ENCODE data around the gene ZMYND8.
"Not testable (repeated sequence)": the region's sequence is repeated elsewhere in the genome, so short reads cannot be mapped to it uniquely, and the experiment has no call there.

The ZMYND8 gene

DNA sequence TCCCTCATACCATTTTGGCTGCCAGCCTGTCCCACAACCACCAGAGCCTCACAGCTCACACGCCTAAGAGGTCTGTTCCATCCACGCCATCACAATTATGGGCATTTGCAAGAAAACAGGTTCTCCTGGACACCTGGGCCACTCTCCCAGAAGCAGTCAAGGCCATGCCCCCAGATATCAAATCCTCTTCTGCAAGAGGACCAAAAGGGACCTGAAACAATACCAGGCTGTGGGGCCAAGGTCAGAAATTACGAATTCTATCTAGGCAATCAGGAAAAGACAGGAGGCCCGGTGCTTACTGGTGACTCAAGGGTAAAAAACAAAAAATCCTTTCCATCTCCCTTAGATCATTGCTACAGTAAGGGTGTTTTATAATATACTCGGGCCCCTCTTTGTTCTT lies 69.8 kb downstream of the ZMYND8 start:
- DNase-seq (ENCODE audit: low read depth in 2 of 2): no peak

- no peak for DNase-seq (ENCODE audit: low read depth in 2 of 2)
Observed at GRCh38 chr20:47285189-47285588, 71.3 kb downstream of the ZMYND8 start.

GRCh38 chr20:47284373-47284772 lies 72.1 kb downstream of the ZMYND8 start:
- no peak for DNase-seq (ENCODE audit: low read depth in 2 of 2)

DNA sequence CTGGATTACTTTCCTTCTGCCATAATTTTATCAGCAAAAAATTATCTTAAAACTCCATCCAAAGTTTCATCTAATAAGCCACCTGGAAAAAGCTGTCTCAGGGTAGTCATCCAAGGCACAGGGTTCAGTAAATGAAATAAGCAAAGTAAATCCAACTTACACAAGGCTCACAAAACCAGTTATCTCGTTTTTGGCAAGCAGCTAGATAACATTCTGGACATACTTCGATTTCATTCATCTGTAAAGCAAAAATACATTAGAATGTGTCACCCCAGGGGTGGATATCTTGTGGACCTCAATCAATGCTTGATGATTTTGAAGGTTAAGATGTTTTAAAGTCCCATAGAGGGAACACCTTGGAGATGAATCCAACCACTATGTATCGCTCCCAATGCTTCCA lies 73.1 kb downstream of the ZMYND8 start:
- no peak for DNase-seq (ENCODE audit: low read depth in 2 of 2)

- DNase-seq (ENCODE audit: low read depth in 2 of 2): no peak
Observed at GRCh38 chr20:47282864-47283263, 73.6 kb downstream of the ZMYND8 start.

DNA sequence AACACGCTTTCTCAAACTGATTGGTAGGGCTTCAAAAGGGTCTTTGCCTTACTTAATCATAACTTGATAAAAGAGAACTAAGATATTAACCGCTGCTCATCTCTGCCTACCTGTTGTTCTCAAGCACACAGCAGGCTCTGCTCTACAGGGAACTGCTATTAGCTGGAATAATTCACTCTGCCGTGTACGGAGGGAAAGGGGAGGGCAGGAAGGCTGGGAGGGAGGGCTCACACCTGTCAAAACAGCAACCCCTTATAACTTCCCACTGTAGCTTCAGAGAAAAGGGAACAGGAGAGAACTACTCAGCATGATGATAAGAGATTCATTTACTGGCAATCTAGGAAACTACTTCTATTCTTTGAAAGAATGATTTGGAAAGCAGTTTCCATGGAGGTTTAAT lies 75.1 kb downstream of the ZMYND8 start:
- DNase-seq (ENCODE audit: low read depth in 2 of 2): no peak

DNA sequence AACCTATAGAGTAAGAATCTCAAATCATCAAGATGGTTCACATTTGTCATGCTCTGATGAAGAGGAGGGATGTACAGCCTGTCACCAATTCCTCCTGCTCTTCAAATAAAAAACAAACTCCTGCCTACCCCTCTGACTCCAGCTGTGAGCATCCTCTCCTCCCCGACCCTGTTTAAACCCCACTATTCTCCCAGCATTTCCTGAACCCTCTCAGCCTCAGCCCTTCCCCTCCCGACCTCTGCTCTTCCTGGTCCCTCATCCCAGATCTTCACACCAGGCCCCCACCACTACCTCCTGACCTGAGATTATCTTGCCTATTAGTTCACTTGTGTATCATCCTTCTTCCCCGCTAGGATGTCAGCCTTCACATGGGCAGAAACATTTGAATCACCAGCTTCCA lies 75.8 kb downstream of the ZMYND8 start:
- DNase-seq (ENCODE audit: low read depth in 2 of 2): no peak

- no peak for DNase-seq (ENCODE audit: low read depth in 2 of 2)
Observed at GRCh38 chr20:47280228-47280627, 76.3 kb downstream of the ZMYND8 start.

GRCh38 chr20:47278907-47279348 lies 77.6 kb downstream of the ZMYND8 start:
- no peak for DNase-seq (ENCODE audit: low read depth in 2 of 2)

- not testable (repeated sequence) for DNase-seq (ENCODE audit: low read depth in 2 of 2)
Observed at GRCh38 chr20:47277535-47277872, 79.0 kb downstream of the ZMYND8 start.

DNA sequence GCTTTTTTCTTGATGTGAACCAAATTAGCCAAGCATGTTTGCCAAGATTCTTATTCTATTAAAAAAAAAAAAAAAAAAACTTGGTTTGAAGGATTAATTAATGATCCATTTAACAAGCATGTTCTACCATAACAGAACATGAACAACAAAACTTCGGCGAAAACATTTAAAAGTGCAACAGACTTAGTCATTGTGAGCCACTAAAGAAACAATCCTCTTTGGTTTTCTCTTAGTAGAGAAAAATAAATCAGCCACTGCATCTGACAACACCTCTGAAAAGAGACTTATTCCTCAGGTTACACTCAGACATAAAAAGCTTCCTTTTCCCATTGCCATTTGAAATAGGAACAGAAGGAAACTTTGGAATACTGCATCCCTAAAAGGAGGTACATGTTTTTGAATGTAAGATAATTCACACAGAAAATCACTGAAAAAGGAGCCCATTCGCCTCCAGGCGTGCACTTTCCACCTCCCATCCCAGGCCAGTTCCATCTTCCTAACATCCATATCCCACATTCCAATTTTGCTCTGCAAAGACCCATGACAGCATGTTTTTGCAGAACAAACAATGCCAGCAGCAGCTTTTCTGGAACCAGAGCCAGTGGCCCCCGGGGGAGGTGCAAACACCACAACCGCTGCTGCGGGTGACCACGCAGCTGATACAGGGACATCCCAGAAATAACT lies 79.5 kb downstream of the ZMYND8 start:
- no peak for DNase-seq (ENCODE audit: low read depth in 2 of 2)

GRCh38 chr20:47276251-47276650 lies 80.2 kb downstream of the ZMYND8 start:
- DNase-seq (ENCODE audit: low read depth in 2 of 2): no peak

GRCh38 chr20:47275548-47275947 lies 81.0 kb downstream of the ZMYND8 start:
- DNase-seq (ENCODE audit: low read depth in 2 of 2): no peak

DNA sequence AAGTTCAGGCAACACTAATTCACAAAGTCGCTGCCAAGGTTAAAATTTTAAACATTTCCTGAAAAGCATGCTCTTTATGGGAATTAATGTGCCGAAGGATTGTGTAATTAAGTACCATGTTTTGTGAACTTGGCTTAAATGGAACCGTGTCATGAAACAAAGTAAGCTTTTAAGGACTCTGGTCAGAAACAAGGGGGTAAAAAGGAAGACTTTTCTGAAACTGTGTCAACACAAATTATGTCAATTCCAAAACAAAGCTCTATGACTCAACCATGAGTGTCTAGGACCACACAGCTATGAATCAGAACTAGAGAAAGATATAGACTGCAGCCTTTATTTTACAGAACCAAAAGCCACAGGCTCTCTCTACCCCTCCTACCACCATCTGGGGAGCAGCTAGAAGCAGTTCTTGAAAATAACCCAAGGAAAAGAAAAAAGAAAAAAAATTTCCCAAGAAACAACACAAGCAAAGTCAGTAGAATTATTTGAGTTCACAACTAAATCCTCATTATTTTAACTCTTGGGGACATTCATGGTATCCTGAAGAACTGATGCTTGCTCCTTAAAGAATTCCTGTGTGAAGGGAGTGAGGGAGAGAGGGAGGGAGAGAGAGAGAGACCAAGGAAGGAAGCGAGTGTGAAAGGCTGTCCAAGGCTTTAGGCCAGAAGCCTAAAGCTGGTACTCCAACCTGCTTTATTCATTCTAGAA lies 81.9 kb downstream of the ZMYND8 start:
- peak in 1 of 2 donors; percentile 7 for DNase-seq (ENCODE audit: low read depth in 2 of 2)

DNA sequence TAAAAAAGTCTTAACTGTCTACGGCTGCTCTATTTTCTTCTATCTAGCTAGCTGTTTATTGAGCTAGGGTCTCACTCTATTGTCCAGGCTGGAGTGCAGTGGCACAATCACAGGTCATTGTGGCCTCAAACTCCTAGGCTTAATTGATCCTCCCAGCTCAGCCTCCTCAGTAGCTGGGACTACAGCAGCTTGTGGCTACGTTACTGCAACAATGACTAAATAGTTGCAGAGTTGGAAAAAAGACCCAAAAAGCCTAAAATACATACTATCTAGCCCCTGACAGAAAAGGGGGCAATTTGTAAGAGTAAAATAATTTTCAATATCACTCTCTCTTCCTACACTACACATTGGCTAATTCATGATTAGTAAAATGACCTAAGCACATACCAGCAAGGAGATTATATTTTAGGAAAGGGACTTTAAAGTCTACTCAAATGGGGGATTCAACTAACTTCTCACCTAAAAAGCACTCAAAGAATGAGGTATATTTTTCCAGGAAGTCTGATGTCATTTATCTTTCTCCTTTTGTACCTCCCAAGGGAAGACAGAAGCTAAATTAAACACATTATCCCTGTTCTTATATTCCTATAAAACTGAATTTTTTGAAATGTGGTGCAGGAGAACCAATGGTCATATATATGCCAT lies 82.8 kb downstream of the ZMYND8 start:
- DNase-seq (ENCODE audit: low read depth in 2 of 2): no peak

GRCh38 chr20:47272893-47273590 lies 83.5 kb downstream of the ZMYND8 start:
- DNase-seq (ENCODE audit: low read depth in 2 of 2): peak; percentile 10 to 14

- DNase-seq (ENCODE audit: low read depth in 2 of 2): no peak
Observed at GRCh38 chr20:47271046-47271615, 85.4 kb downstream of the ZMYND8 start.

DNA sequence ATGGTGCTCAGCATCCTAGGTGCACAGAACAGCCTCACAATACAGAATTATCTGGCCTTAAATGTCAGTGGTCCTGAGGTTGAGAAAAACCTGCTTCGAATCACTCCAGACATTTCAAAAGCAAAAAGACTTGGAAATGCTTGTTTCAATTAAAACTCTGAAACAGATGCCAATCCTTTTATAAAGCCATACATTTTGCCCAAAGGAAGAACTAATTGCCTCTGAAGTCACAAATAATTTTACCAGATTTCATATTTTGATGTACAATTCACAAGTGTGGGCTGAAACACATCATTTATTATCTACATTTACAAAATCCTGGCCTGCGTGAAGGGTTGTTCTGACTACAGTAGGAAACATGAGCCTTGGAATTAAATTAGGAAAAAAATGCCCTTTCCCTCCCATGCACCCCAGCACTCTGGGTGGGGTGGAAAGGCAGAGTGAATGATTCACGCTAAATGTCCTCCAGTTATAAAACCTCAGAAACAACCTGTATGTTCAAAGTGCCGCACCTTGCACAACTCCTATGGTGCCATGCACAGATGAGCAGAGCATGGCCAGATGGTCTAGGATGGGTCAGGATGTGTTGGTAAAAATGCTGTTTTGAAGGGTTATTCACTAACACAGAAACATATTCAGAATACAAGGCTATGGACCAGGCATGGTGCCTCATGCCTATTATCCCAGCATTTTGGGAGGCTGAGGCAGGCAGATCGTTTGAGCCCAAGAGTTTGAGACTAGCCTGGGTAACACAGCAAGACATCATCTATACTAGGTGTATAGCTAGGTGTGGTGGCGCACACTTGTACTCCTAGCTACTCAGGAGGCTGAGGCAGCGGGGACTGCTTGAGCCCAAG lies 87.0 kb downstream of the ZMYND8 start:
- DNase-seq (ENCODE audit: low read depth in 2 of 2): no peak

GRCh38 chr20:47267621-47268020 lies 88.9 kb downstream of the ZMYND8 start:
- DNase-seq (ENCODE audit: low read depth in 2 of 2): no peak

- DNase-seq (ENCODE audit: low read depth in 2 of 2): no peak
Observed at GRCh38 chr20:47266847-47267515, 89.5 kb downstream of the ZMYND8 start.

GRCh38 chr20:47265984-47266383 lies 90.5 kb downstream of the ZMYND8 start:
- no peak for DNase-seq (ENCODE audit: low read depth in 2 of 2)

Measured in stimulated activated CD8-positive, alpha-beta memory T cell treated with anti-CD3 and anti-CD28 coated beads, Interleukin-2, amount 100 ng/mL, for 48 hours (primary cell).